Head of caudate nucleus (tissue), 42 donors: ENCODE measurements around the gene WWOX.

ENCODE experiments used
- DNase-seq, 42 donors: peaks; one replicate each; pipeline versions ENCODE4 v3.0.0 to v3.0.0-alpha.2; 2020 to 2021; ENCODE audit warnings: mixed read lengths in 7 of 42
- intact Hi-C: fragments of 100-400 bp; cut with DNase I; formaldehyde crosslinking; loops from one replicate; pipeline ENCODE4 v1.15.0; 2022

The WWOX gene

GRCh38 chr16:78485188-78485916 is 385.9 kb downstream of the WWOX start:
- no peak for DNase-seq
- intact Hi-C loops = no loop called here

GRCh38 chr16:78485917-78486257 is 386.4 kb downstream of the WWOX start:
- intact Hi-C loops = no loop called here
- DNase-seq = no peak

- no peak for DNase-seq
- intact Hi-C loops = no loop called here
Observed at GRCh38 chr16:78487471-78487870, 388.0 kb downstream of the WWOX start.

GRCh38 chr16:78489072-78489471 is 389.6 kb downstream of the WWOX start:
- intact Hi-C loops = no loop called here

GRCh38 chr16:78489631-78490030 is 390.2 kb downstream of the WWOX start:
- intact Hi-C loops = no loop called here
- DNase-seq = no peak

More at GRCh38 chr16:78489072-78489471, 389.6 kb downstream of the WWOX start:
- DNase-seq = no peak

GRCh38 chr16:78490431-78490830 is 391.0 kb downstream of the WWOX start:
- intact Hi-C loops = no loop called here
- peak in 9 of 42 donors; percentile 15 to 64 (median 26) for DNase-seq

GRCh38 chr16:78490847-78491246 is 391.4 kb downstream of the WWOX start:
- peak in 40 of 42 donors; percentile 25 to 90 (median 60) for DNase-seq
- intact Hi-C loops = no loop called here

- intact Hi-C loops = no loop called here
- no peak for DNase-seq
Observed at GRCh38 chr16:78493573-78493972, 394.1 kb downstream of the WWOX start.

- DNase-seq = no peak
- intact Hi-C loops = no loop called here
Observed at GRCh38 chr16:78494105-78494504, 394.7 kb downstream of the WWOX start.

GRCh38 chr16:78494674-78495073 is 395.2 kb downstream of the WWOX start:
- DNase-seq = no peak
- intact Hi-C loops = no loop called here

GRCh38 chr16:78496189-78496588 is 396.7 kb downstream of the WWOX start:
- intact Hi-C loops = no loop called here
- DNase-seq = no peak

- DNase-seq = no peak
- intact Hi-C loops = no loop called here
Observed at GRCh38 chr16:78499399-78499798, 399.9 kb downstream of the WWOX start.

GRCh38 chr16:78500659-78501270 is 401.3 kb downstream of the WWOX start:
- intact Hi-C loops = loop anchor here (5.0 to 10.0 kb wide), 3 partner anchors 104 to 1102 kb away; partner anchors contain the start of gene MAF
- no peak for DNase-seq

- intact Hi-C loops = loop anchor here (5.0 to 10.0 kb wide), 3 partner anchors 103 to 1101 kb away; partner anchors contain the start of gene MAF
- no peak for DNase-seq
Observed at GRCh38 chr16:78501744-78502143, 402.3 kb downstream of the WWOX start.

GRCh38 chr16:78502812-78503350 is 403.4 kb downstream of the WWOX start:
- no peak for DNase-seq
- intact Hi-C loops = loop anchor here (5.0 to 10.0 kb wide), 3 partner anchors 102 to 1099 kb away; partner anchors contain the start of gene MAF

- intact Hi-C loops = loop anchor here (5.0 to 10.0 kb wide), 3 partner anchors 101 to 1099 kb away; partner anchors contain the start of gene MAF
- DNase-seq = peak in 35 of 42 donors; percentile 13 to 92 (median 68)
Observed at GRCh38 chr16:78503602-78504001, 404.1 kb downstream of the WWOX start.

GRCh38 chr16:78504401-78504851 is 405.0 kb downstream of the WWOX start:
- peak in 1 of 42 donors; percentile 20 for DNase-seq
- intact Hi-C loops = loop anchor here (5.0 to 10.0 kb wide), 3 partner anchors 100 to 1098 kb away; partner anchors contain the start of gene MAF

GRCh38 chr16:78505036-78505435 is 405.6 kb downstream of the WWOX start:
- no peak for DNase-seq
- intact Hi-C loops = loop anchor here (10.0 kb wide), 1 partner anchor 100 kb away; no protein-coding TSS in a partner anchor

GRCh38 chr16:78505544-78506366 is 406.3 kb downstream of the WWOX start:
- intact Hi-C loops = loop anchor here (10.0 kb wide), 1 partner anchor 99 kb away; no protein-coding TSS in a partner anchor

More at GRCh38 chr16:78505544-78506366, 406.3 kb downstream of the WWOX start:
- peak in 38 of 42 donors; percentile 18 to 77 (median 41) for DNase-seq
